ENCODE measurements around the gene CDHR2.
A peak's percentile ranks its signal among the peaks of the same experiment; 100 is the strongest.

Gene CDHR2

DNA sequence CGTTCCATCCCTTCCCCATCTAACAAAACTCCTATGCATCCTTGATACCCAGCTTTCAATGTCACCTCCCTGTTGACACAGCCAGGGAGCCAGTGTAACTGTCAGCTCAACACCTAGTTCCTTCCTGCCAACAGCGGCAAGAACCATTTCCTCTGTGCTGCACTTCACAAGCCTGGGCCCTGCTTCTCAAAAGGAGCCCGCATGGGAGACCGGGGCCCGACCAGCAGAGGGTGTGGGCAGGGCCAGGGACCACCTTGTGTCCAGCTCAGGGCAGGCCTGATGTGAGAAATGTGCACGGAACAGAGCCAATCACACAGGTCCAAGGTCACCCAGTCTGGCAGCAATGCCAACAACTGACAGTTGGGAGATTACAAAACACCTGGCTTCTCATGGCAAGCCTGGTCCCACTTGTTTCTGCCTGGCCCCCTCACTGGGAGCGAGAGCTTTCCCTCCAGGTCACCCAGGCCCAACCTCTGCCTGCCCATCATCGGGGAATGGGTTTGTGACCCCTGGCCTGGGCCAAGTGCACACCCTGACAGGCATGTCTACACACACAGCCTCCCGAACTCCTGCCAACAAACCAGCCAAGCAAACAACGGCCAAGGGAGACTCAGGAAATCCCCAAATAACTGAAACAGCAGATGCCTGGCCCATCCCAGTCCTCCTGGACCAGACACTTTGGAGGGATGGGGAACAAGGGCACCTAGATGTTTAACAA lies 15.1 kb upstream of the CDHR2 start:
- Mint-ChIP-seq H3K4me3 (peak overlapping the region; percentile 98), H3K27me3 (no peaks in the 10 kb centered on the region), H3K27ac (peak overlapping the region; percentile 93), H3K4me1 (ENCODE audit: low read depth) (peaks cover 60% of the 10 kb centered on the region), H3K9me3 (no peaks in the 10 kb centered on the region), H3K36me3 (ENCODE audit: low read depth) (peaks cover 5% of the 10 kb centered on the region)

- Mint-ChIP-seq H3K4me3 (peak overlapping the region; percentile 98), H3K36me3 (ENCODE audit: low read depth) (peaks cover 5% of the 10 kb centered on the region), H3K9me3 (no peaks in the 10 kb centered on the region), H3K4me1 (ENCODE audit: low read depth) (peaks cover 60% of the 10 kb centered on the region), H3K27ac (peak overlapping the region; percentile 93), H3K27me3 (no peaks in the 10 kb centered on the region)
These were observed 14.5 kb upstream of the CDHR2 start for GRCh38 chr5:176534640-176535039.

DNA sequence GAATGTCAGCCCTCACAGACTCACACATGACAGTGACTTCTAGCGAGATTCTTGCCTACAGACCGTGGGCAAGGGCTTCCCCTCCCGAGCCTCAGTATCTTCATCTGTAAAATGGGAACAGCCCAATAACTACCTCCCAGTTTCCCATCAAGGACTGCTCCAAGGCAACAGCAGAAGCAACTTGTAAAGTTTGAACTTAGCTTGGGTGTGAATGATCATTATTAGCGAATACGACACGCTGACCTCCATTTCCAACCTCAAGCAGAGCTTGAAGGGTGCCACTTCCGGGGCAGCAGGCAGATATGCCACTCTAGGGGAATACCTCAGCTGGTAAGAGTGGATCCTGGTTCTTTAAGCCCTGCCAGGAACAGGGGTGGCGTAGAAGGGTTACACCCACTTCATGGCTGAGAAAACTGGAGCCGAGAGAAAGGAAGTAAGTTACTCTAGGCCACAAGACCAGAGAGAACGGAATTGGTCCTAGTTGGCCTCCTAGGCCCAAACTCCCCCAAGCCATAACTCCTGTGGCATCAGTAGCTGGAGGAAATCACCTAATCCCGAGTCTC lies 14.0 kb upstream of the CDHR2 start:
- no peaks in the 10 kb centered on the region for H3K9me3 Mint-ChIP-seq
- H3K27ac Mint-ChIP-seq, result peak overlapping the region; percentile 93
- H3K4me3 Mint-ChIP-seq, result peak overlapping the region; percentile 98
- peaks cover 5% of the 10 kb centered on the region for H3K36me3 Mint-ChIP-seq (ENCODE audit: low read depth)
- peaks cover 63% of the 10 kb centered on the region for H3K4me1 Mint-ChIP-seq (ENCODE audit: low read depth)
- H3K27me3 Mint-ChIP-seq, result no peaks in the 10 kb centered on the region

GRCh38 chr5:176535664-176536131 lies 13.4 kb upstream of the CDHR2 start:
- peak overlapping the region; percentile 93 for H3K27ac Mint-ChIP-seq
- no peaks in the 10 kb centered on the region for H3K27me3 Mint-ChIP-seq
- peak overlapping the region; percentile 98 for H3K4me3 Mint-ChIP-seq
- peaks cover 68% of the 10 kb centered on the region for H3K4me1 Mint-ChIP-seq (ENCODE audit: low read depth)
- H3K36me3 Mint-ChIP-seq (ENCODE audit: low read depth), result peaks cover 5% of the 10 kb centered on the region
- H3K9me3 Mint-ChIP-seq, result no peaks in the 10 kb centered on the region

DNA sequence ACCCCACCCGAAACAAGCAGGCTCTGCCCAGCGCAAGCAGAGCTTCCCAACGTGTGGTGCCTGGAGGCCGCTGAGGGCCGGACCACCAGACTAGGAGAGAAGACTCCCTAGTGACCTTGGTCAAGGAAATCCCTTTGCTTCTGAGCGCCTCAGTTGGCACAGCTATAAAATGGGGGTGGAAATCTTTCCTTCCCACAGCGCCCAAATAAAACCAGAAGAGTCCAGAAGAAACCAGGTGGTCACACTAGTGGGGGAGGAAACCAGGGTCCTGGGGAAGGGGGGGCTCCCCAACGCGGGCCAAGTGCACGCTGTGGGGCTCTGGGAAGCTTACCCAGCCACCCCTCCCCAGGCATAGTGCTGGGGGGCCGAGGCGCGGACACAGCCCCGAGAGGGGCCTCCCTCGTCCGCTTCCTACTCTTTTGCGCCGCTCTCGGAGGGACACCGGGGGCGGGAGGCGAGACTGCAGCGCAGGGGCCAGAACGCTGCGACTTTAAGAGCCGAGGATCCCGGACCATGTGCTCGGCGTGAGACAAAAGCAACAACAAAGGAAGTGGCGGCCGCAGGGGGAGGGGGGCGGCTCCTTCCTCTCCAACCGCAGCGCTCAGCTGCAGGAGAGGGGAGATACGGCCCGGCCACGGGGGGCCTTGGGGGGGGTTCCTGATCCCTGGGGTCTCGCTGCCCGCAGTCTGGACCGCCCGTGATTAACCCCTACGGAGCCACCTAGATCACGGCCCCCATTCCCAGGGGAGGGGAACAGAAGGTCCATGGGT lies 12.8 kb upstream of the CDHR2 start:
- peaks cover 5% of the 10 kb centered on the region for H3K36me3 Mint-ChIP-seq (ENCODE audit: low read depth)
- peak overlapping the region; percentile 93 for H3K27ac Mint-ChIP-seq
- H3K4me3 Mint-ChIP-seq, result peak overlapping the region; percentile 98
- no peaks in the 10 kb centered on the region for H3K9me3 Mint-ChIP-seq
- peaks cover 69% of the 10 kb centered on the region for H3K4me1 Mint-ChIP-seq (ENCODE audit: low read depth)
- H3K27me3 Mint-ChIP-seq, result no peaks in the 10 kb centered on the region

- H3K4me1 Mint-ChIP-seq (ENCODE audit: low read depth), result peaks cover 70% of the 10 kb centered on the region
- H3K4me3 Mint-ChIP-seq, result peak within 1 kb of the TSS; percentile 98
- H3K9me3 Mint-ChIP-seq, result no peaks in the 10 kb centered on the region
- peaks cover 5% of the 10 kb centered on the region for H3K36me3 Mint-ChIP-seq (ENCODE audit: low read depth)
- peak within 1 kb of the TSS; percentile 93 for H3K27ac Mint-ChIP-seq
- H3K27me3 Mint-ChIP-seq, result no peaks in the 10 kb centered on the region
These were observed 12.1 kb upstream of the CDHR2 start, which contains the start of gene RNF44 for GRCh38 chr5:176536902-176537553. Gene RNF44 (minus strand): TSS chr5:176537402. CDS start chr5:176532472, 4,930 bp downstream.

DNA sequence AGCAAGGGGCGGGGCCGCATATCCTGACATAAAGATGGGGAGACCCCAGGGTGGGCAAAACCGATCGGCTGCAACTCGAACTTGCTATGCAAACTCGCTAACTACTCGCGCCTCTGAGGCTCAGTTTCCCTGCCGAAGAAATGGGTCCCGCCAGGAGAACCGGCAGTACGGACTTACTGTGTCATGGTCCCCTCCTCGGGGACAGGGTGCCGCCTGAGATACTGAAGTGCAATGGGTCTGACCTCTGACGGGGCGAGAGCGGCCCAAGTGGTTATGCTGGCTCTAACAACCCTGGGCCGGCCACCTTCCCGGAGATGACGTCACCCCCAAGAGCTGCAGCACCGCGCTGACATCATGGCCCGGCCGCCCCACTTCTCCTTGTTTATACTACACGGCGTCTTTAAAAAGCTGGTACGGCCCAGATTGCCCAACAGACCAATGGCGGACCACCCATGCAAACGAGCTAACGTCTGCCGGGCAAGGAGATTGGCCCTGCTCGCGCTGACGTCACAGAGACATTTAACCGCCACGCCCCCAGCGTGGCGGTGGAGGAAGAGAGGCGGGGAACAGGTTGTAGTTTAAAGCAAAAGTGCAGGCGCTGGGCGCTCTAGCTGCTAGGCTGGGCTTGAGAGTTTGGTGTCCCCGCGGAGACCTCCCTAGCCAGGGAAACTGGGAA lies 11.4 kb upstream of the CDHR2 start:
- no peaks in the 10 kb centered on the region for H3K9me3 Mint-ChIP-seq
- H3K4me1 Mint-ChIP-seq (ENCODE audit: low read depth), result peaks cover 76% of the 10 kb centered on the region
- peaks cover 5% of the 10 kb centered on the region for H3K36me3 Mint-ChIP-seq (ENCODE audit: low read depth)
- H3K27me3 Mint-ChIP-seq, result no peaks in the 10 kb centered on the region
- peak overlapping the region; percentile 98 for H3K4me3 Mint-ChIP-seq
- peak overlapping the region; percentile 93 for H3K27ac Mint-ChIP-seq

GRCh38 chr5:176538230-176538988 lies 10.7 kb upstream of the CDHR2 start:
- peak overlapping the region; percentile 98 for H3K4me3 Mint-ChIP-seq
- H3K27me3 Mint-ChIP-seq, result no peaks in the 10 kb centered on the region
- no peaks in the 10 kb centered on the region for H3K9me3 Mint-ChIP-seq
- peaks cover 69% of the 10 kb centered on the region for H3K4me1 Mint-ChIP-seq (ENCODE audit: low read depth)
- peak overlapping the region; percentile 93 for H3K27ac Mint-ChIP-seq
- peaks cover 5% of the 10 kb centered on the region for H3K36me3 Mint-ChIP-seq (ENCODE audit: low read depth)

DNA sequence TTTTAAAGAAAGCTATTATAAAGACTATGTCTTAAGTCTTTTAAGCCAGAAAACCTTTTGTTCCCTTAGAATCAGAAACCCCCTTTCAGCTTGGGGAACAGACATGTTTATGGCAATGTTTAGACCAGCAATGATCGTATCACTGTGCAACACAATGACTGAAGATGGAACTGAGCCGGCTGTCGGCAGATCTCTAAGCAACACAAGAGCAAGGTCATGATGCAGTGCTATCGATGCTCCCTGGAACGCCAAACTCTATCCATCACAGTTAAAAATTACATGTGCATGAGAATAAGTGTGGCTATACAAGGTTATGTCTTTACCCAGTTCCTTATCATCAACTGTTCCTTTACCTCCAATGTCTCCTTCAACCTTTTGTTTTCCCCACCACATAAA lies 10.2 kb upstream of the CDHR2 start:
- Mint-ChIP-seq H3K9me3 (no peaks in the 10 kb centered on the region), H3K4me3 (no peak overlapping the region), H3K27me3 (no peaks in the 10 kb centered on the region), H3K36me3 (ENCODE audit: low read depth) (peaks cover 5% of the 10 kb centered on the region), H3K27ac (no peak overlapping the region), H3K4me1 (ENCODE audit: low read depth) (peaks cover 63% of the 10 kb centered on the region)

DNA sequence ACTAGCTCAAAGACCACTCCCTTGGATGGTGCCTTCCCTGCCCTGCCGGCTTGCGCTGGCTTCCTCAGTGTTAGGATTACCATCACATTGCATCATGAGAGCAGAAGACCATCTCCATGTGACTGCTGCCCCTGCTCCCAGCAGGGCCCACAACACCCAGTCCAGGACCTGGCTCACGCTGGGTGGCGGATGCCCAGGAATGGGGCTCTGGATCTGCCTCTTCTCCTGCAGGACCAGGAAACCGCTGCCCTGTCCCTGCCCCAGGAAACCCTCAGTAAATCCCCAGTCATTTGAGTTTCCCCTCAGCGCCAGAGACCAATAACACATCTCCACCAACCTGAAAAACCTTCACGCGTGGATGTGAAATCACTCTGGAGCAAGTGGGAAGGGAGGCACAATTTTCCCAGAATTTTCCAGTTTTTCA lies 8.7 kb upstream of the CDHR2 start:
- peak overlapping the region; percentile 61 for H3K27ac Mint-ChIP-seq
- peak overlapping the region; percentile 26 for H3K4me3 Mint-ChIP-seq
- H3K36me3 Mint-ChIP-seq (ENCODE audit: low read depth), result no peaks in the 10 kb centered on the region
- no peaks in the 10 kb centered on the region for H3K9me3 Mint-ChIP-seq
- H3K4me1 Mint-ChIP-seq (ENCODE audit: low read depth), result peaks cover 60% of the 10 kb centered on the region
- no peaks in the 10 kb centered on the region for H3K27me3 Mint-ChIP-seq

GRCh38 chr5:176540956-176541337 lies 8.2 kb upstream of the CDHR2 start:
- H3K4me1 Mint-ChIP-seq (ENCODE audit: low read depth), result peaks cover 61% of the 10 kb centered on the region
- peak overlapping the region; percentile 80 for H3K4me3 Mint-ChIP-seq
- H3K27me3 Mint-ChIP-seq, result no peaks in the 10 kb centered on the region

DNA sequence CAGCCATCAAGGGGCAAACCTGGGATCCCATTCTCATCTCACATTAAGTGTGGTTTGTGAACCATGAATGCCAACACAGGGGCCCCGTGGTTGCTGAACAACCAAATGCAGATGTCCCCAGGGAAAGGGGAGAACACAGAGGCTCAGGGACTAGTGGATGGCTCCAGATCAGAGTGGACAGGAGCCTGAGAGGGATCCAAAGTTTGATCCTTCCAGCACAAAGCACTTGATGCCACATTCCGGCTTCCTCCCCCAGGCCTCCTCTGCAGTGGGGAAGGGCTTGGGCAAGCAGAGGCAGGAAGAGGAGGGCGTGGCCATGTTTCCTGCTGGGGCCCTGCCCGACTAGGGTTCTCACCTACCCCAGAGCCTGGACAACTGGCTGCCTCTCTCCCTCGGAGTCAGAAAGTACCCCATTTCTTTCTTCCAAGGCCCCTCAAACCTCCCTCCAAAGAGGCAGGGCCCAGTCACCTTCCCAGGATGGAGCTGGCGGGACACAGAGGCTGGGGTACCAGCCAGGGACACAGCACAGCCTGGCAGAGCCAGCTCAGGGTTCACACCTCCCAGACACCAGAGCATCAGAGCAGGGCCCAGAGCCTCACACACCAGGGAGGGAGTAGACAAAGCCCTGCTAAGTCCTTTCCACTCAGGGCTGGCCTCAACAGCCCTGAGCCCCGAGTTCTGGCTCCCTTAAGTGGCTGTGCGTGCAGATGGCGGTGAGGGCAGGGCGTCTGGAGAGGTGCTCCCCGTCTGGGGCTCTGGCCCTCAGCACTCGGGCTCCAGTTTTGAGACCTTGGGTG lies 7.6 kb upstream of the CDHR2 start:
- peaks cover 65% of the 10 kb centered on the region for H3K4me1 Mint-ChIP-seq (ENCODE audit: low read depth)
- no peaks in the 10 kb centered on the region for H3K36me3 Mint-ChIP-seq (ENCODE audit: low read depth)
- H3K27me3 Mint-ChIP-seq, result no peaks in the 10 kb centered on the region
- H3K27ac Mint-ChIP-seq, result peak overlapping the region; percentile 81
- H3K4me3 Mint-ChIP-seq, result peak overlapping the region; percentile 80
- H3K9me3 Mint-ChIP-seq, result no peaks in the 10 kb centered on the region

More at GRCh38 chr5:176540956-176541337, 8.2 kb upstream of the CDHR2 start:
- H3K9me3 Mint-ChIP-seq, result no peaks in the 10 kb centered on the region
- no peaks in the 10 kb centered on the region for H3K36me3 Mint-ChIP-seq (ENCODE audit: low read depth)
- peak overlapping the region; percentile 81 for H3K27ac Mint-ChIP-seq

GRCh38 chr5:176542135-176542595 lies 7.0 kb upstream of the CDHR2 start:
- peaks cover 65% of the 10 kb centered on the region for H3K4me1 Mint-ChIP-seq (ENCODE audit: low read depth)
- H3K4me3 Mint-ChIP-seq, result peak overlapping the region; percentile 80
- no peaks in the 10 kb centered on the region for H3K9me3 Mint-ChIP-seq
- H3K36me3 Mint-ChIP-seq (ENCODE audit: low read depth), result no peaks in the 10 kb centered on the region
- no peaks in the 10 kb centered on the region for H3K27me3 Mint-ChIP-seq
- H3K27ac Mint-ChIP-seq, result peak overlapping the region; percentile 81

Data from stimulated activated naive CD8-positive, alpha-beta T cell treated with anti-CD3 and anti-CD28 coated beads, Interleukin-15, Interleukin-2, amounts not matched to agents 100 ng/mL and 50 ng/mL, for 24 hours (primary cell).